Right lobe of liver (tissue), 4 donors: ENCODE data around the gene DUOX2.

ENCODE experiments used
- POLR2A ChIP-seq: fragments of 450-650 bp; IDR thresholded peaks from one replicate; pipeline ENCODE4 v1.6.1; 2017; ENCODE audit warnings: antibody characterized with exemption, mild to moderate bottlenecking
- TF ChIP-seq, protein P1 (sequence below), 4 donors: fragments of 200-600 bp in 3 of 4; fragments of 450-650 bp in 1 of 4; IDR thresholded peaks; one replicate each; pipeline versions ENCODE4 v1.5.1 to v1.8.0; 2016 to 2022; ENCODE audit warnings: antibody characterized with exemption in 4 of 4, mild to moderate bottlenecking in 2 of 4
- donor health status: DM: no; HTN: no; CAD: no.
- donor health status: DM: no; HTN: no; CAD: no.
- donor health status: DM: no; HTN: yes; CAD: no.

- TF ChIP-seq, protein P1, sequence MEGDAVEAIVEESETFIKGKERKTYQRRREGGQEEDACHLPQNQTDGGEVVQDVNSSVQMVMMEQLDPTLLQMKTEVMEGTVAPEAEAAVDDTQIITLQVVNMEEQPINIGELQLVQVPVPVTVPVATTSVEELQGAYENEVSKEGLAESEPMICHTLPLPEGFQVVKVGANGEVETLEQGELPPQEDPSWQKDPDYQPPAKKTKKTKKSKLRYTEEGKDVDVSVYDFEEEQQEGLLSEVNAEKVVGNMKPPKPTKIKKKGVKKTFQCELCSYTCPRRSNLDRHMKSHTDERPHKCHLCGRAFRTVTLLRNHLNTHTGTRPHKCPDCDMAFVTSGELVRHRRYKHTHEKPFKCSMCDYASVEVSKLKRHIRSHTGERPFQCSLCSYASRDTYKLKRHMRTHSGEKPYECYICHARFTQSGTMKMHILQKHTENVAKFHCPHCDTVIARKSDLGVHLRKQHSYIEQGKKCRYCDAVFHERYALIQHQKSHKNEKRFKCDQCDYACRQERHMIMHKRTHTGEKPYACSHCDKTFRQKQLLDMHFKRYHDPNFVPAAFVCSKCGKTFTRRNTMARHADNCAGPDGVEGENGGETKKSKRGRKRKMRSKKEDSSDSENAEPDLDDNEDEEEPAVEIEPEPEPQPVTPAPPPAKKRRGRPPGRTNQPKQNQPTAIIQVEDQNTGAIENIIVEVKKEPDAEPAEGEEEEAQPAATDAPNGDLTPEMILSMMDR (IDR thresholded peaks at IDR 0.05): no peak
- TF ChIP-seq POLR2A: no peak
Observed at GRCh38 chr15:45122719-45123118, 8.7 kb upstream of the DUOX2 start.
